NCI-H446 treated with DMSO at 0.1 percent for 48 hours (cell line): ENCODE measurements around the gene ADAMTS15.
A peak's percentile ranks its signal among the peaks of the same experiment; 100 is the strongest.

Experiments used
- DNase-seq: peaks from one replicate; lab custom pipeline; 2025; lab: John Stamatoyannopoulos, UW

The ADAMTS15 gene

GRCh38 chr11:130478881-130479280 is 30.4 kb downstream of the ADAMTS15 start:
- no peak for DNase-seq

DNA sequence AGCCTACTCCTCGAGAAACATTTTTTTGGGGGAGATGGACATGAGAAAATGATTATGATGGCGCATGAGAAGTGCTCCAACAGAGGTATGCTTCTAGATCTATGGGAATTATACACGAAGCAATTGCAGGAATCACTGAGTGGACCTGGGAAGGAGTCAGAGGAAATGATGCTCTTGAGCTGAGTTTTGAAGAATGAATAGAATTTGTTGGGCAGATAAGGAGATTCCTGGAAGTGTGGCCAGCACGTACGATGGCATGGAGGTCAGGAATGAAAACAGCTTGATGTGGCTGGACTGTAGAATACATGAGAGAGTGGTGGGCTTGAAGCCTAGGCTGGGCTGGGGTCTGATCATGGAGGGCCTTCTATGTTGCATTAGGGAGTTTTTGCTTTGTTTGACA is 31.7 kb downstream of the ADAMTS15 start:
- DNase-seq, result no peak

DNA sequence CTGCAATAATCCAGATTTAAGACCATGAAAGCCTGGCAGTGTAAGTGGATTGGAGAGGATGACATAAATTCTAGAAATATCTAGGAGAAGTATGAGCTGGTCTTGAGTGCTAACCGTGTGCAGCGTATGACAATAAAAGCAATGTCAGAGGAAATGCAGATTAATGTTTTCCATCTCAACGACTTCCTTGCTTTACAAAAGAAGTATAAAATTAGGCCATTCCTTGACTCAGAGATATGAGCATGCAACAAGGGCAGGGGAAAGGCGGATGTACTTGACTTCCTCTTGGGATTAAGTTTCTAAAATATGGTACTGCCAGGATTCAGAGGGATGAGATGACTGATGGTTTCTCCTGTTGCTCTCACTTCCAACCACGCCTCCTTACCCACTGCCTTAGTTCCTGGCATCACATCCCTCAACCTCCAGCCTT is 32.3 kb downstream of the ADAMTS15 start:
- no peak for DNase-seq

GRCh38 chr11:130483124-130483523 is 34.7 kb downstream of the ADAMTS15 start:
- no peak for DNase-seq

GRCh38 chr11:130485983-130486382 is 37.5 kb downstream of the ADAMTS15 start:
- no peak for DNase-seq

DNA sequence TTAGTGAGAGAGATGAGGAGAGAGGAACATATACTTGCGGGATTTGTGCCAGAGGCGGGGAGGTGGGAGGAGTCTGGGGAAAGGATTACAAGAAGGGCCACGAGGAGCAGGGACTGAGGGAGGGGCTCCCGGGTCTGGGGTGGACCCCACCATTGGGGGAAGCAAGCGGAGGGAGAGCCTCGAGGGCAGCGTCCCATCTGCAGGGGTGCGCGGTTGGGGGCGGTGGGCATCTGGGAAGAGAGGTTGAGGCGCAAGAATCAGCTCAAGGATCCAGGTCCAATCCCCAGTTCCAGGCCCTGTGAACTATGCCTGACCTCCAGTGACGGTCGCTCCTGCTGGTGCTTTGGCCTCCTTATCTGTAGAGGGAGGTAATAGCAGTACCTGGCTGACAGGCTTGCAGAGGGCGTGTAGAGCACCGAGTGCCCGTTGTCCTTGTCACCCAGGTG is 38.0 kb downstream of the ADAMTS15 start:
- DNase-seq, result no peak

- no peak for DNase-seq
These were observed 38.8 kb downstream of the ADAMTS15 start for GRCh38 chr11:130486987-130487923.

- DNase-seq, result no peak
These were observed 39.7 kb downstream of the ADAMTS15 start for GRCh38 chr11:130487924-130488815.

DNA sequence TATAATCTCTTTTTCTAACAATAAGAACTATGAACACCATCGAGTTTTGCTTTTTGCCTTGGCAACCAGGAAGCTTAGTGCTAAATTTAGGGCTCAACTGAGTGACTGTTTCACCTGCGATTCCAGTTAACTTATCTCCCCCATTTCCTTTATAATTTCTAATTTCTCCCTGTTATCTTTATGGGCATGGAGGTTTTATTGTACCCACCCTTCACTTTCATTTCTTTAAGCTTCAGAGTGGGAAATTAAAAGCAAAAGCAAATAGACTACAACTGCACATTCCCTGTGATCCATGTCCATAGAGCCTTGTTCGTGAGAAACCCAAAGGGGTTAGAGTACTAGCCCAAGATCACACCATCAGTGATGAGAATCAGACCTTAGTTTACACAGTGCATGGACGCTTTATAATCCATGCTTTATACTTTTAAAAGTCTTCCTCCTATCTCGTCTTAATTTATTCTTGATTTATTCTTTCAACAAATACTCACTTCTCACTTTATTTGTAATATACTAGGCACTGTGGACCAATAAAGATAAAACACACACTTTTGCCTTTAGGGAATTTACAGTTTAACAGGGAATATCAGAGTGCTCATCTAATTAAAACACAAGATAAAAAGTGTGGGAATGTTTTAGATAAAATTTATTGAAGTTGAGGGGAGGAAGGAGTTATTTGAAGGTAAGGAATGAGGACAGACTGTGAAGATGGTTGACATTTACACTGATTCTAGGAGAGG is 40.6 kb downstream of the ADAMTS15 start:
- no peak for DNase-seq

- no peak for DNase-seq
These were observed 41.3 kb downstream of the ADAMTS15 start for GRCh38 chr11:130489716-130490115.

GRCh38 chr11:130490682-130491449 is 42.4 kb downstream of the ADAMTS15 start:
- no peak for DNase-seq

- DNase-seq, result no peak
These were observed 49.7 kb downstream of the ADAMTS15 start for GRCh38 chr11:130498181-130498580.

DNA sequence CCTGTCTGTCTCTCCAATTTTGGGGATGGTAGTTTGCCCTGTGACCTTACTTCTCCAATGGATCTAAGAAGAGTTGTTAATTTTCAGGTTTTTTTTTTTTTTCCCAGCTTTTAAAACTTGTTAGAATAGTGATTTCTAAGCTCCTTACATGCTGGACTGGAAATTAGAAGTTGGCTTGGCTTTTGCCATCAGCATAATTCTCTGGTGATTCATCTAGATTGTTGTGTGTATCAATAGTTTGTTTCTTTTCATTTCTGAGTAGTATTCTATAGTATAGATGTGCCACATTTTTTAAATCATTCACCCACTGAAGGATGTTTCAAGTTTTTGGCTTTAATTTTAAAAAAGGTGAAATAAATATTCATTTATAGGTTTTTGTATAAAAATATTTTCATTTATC is 51.4 kb downstream of the ADAMTS15 start:
- DNase-seq, result no peak

- DNase-seq, result no peak
These were observed 55.9 kb downstream of the ADAMTS15 start for GRCh38 chr11:130504317-130504716.

GRCh38 chr11:130508913-130509312 is 60.5 kb downstream of the ADAMTS15 start:
- no peak for DNase-seq

- no peak for DNase-seq
These were observed 61.5 kb downstream of the ADAMTS15 start for GRCh38 chr11:130509942-130510341.

DNA sequence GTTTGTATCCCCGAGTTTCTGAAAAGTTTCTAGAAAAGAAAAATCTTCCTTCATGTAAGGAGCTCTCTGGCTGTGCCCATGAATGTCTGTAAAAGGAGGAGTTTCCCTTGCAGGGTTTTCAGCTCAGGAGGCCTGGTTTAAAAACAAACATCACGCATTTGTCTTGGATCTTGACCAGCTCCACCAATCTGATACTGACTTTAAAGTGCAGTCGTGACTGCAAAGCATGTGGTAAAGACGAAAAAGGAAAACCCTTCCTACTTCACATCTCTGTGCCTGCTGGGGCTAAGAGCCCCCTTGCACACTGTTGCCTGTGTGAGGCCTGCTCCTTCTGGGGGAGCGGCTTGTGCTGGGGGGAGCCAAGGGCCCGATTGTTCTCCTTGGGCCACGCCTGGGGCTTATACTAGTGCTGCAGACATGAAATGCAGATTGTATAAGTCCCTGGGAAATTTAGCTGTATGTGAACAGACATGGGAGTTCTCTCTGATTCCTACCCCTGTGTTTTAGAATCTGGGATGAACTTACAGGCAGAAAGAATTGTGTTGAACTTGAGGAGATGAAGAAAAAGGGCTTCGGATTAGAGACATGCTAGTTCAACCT is 62.1 kb downstream of the ADAMTS15 start:
- no peak for DNase-seq

DNA sequence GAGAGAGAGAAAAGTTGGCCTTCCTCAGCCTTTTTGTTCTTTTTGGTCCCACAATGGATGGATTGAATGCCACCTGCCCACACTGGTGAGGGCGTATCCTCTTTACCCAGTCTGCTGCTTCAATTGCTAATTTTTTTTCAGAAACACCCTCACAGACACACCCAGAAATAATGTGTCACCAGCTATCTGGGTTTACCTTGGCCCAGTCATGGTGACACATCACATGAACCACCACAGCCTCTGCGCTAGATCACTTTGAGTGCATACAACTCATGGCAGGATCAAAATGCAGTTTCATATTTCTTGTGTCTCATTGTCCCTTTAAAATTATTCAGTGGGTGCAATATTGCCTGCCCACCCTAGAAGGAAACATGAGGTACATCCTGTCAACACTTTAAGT is 63.3 kb downstream of the ADAMTS15 start:
- DNase-seq, result no peak

- no peak for DNase-seq
These were observed 64.2 kb downstream of the ADAMTS15 start for GRCh38 chr11:130512662-130513061.

GRCh38 chr11:130513132-130513531 is 64.7 kb downstream of the ADAMTS15 start:
- peak; percentile 23 for DNase-seq

DNA sequence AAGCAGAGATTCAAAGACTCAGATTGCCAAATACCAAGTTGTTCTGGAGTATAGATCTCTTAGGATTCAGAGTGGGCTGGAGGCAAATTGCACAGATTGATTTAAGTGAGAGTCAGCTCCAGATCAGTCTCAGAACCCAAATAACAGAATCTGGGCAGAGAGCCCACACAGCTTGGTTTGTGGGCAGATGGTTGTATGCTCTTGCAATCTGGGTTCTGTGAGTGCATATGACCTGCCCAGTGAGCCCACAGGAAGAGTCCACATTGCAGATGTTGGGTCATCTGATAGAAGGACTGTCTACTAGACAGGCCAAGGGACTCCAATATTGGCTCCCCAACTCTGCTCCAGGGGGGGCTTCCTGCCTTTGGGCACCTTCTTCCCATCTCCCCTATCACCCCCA is 65.9 kb downstream of the ADAMTS15 start:
- no peak for DNase-seq
